Esophagus squamous epithelium (tissue), 4 donors: ENCODE results near the gene ENOSF1.

Source experiments
- POLR2A ChIP-seq, 4 donors: fragments of 450-650 bp; IDR thresholded peaks; one replicate each; pipeline ENCODE4 v1.6.1; 2017; ENCODE audit warnings: antibody characterized with exemption in 4 of 4, mild to moderate bottlenecking in 4 of 4, moderate library complexity in 3 of 4
- TF ChIP-seq, protein P1 (sequence below), 6 experiments: fragments of 450-650 bp in 4 of 6; fragments of 200-600 bp in 2 of 6; sonication (generic) in 2 of 6; IDR thresholded peaks; one replicate each; pipeline ENCODE4 v1.5.1; 2016 to 2019; ENCODE audit warnings: antibody characterized with exemption in 6 of 6, mild to moderate bottlenecking in 4 of 6, moderate library complexity in 4 of 6

DNA sequence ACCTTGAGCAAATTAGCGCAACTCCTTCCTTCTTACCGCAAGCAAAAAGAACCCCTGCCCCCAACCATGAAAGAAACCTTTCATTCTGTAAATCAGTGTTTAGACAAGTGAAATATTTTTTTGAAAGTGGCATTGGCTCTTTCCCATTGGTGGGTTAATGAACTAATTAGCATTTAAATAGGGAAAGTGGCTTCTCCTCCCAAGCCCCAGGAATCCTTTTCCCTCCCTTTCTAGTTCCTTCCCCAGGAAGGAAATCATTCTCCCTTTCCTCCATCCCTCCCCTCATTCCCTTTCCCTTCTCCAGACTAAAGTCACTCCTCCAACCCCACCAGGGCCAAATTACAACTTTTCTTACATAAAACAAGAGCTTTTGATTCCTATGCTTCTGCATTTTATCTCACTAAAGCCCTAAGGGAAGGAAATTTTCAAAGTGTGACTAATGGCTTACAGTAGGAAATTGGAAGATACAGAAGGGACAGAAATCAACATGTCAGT, 77.8 kb downstream of the ENOSF1 start:
- TF ChIP-seq, protein P1, sequence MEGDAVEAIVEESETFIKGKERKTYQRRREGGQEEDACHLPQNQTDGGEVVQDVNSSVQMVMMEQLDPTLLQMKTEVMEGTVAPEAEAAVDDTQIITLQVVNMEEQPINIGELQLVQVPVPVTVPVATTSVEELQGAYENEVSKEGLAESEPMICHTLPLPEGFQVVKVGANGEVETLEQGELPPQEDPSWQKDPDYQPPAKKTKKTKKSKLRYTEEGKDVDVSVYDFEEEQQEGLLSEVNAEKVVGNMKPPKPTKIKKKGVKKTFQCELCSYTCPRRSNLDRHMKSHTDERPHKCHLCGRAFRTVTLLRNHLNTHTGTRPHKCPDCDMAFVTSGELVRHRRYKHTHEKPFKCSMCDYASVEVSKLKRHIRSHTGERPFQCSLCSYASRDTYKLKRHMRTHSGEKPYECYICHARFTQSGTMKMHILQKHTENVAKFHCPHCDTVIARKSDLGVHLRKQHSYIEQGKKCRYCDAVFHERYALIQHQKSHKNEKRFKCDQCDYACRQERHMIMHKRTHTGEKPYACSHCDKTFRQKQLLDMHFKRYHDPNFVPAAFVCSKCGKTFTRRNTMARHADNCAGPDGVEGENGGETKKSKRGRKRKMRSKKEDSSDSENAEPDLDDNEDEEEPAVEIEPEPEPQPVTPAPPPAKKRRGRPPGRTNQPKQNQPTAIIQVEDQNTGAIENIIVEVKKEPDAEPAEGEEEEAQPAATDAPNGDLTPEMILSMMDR (IDR thresholded peaks at IDR 0.05) = no peak
- TF ChIP-seq POLR2A (IDR thresholded peaks at IDR 0.05) = no peak
